IPS DF 4.7 (cell line): ENCODE data around the gene SLC6A11.

ENCODE experiments used
- DNase-seq: peaks from one replicate; pipeline ENCODE4 v3.0.0-alpha.2; 2013; ENCODE audit warnings: low spot score; ENCODE audit errors: extremely low read depth

SLC6A11 gene

DNA sequence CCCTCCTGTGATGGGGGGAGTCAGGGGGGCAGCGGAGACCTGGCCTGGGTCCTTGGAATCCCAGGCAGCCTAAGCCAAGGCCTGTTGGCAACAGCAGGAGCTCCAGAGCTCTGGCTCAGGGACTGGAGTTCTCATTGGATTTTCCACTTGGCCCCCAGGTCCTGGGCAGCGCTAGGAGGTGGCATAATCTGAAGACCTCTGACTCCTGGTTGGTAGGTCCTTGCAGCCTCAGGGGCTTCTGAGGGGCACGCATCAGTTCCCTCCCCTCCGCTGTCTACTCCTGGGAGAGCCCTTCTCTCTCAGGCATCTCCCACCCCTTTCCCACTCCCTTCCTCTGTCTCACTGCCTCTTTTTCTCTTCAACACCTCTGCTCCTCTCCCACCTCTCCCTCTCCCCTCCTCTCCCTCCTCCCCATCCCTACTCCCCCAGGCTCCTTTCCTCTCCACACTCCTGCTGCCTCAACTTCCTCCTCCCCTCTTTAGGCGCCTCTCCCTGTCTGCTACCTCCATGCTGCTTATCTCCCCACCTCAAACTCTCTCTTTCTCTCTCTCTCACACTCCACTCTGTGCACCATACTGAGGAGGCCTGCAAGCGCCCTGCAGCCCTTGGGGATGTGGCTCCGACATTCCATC lies 135.4 kb downstream of the SLC6A11 start:
- DNase-seq = no peak

DNA sequence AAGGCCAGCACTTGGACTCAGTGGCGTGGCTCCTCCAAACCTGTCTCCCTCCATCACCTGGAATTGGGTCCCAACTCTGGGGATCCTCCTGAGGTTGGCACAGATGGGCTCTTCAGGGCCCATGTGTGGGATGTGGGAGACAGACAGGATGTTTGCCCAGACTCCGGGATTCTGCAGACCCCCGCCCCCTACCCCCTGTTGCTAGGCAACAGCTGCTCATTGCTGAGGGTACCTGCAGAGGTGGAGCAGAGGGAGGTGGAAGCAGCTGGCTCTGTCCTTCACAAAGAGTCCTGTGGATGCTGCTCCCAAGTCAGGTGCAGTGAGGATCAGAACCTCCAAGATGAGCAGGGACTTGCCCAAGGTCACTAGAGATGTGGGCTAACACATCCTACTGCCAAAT lies 136.5 kb downstream of the SLC6A11 start:
- no peak for DNase-seq

DNA sequence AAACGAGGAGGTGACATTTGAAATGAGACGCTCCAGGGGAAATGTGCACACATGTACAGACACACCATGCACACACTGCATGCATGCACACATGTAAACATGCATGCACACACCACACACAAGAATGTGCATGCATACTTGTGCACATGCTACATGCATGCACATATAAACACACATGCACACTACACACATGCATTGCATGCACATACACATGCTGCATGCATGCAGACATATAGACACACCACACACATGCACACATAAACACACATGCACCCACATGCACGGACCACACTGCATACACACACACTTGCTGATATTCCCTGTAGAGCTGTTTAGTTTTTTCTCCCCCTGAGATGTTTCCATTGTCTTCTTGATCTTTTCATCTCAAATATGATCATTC lies 138.7 kb downstream of the SLC6A11 start:
- DNase-seq = no peak

DNA sequence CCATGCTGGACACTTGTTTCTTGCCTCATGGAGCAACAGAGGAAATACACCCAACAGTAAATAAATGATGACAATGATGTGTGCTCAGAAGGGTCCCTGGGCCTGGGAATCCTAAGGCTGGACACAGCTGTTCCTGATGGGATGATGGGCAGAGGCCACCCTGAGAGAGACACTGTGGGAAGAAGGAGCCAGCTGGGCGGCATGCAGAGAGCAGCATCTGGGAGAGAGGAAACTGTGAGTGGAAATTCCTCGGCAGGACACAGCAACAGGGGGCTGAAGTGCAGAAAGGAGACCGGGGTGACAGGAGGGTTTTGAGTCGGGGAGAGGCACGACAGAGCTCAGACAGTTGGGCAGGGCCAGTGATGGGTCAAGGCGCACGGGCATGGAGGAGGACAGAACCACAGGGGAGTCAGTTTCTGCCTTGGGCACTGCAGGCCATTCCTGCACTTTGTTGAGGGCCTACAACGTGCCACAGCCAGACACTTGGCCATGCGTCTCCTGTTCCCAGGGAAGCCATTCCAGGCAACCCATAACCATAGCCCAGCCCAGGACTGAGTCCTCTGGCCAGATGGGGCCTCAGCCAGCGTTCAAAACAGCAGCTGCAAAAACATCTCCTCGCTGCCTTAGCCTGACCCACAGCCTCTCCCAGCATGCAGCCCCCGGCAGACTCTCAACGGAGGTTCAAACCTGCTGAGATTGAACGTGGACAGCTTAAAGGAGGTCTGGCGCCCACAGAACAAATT lies 139.9 kb downstream of the SLC6A11 start:
- no peak for DNase-seq

DNA sequence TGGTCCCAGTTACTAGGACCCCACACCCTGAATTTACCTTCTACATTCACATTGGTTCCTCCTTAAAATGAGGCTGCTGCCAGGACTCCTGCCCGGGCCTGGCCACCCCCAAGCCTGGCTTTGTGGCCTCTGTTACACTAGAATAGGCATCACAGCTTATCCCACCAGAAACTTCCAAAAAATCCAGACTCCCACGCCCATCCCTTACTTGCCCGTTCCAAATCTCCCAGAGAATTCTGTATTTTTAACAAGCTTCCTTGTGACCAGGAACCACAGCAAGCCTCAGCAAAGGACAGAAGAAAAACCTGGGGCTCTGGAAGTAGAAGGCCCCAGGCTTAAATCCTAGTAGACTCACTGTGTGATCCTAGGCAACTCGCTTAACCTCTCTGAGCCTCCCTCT lies 140.5 kb downstream of the SLC6A11 start:
- DNase-seq = no peak

DNA sequence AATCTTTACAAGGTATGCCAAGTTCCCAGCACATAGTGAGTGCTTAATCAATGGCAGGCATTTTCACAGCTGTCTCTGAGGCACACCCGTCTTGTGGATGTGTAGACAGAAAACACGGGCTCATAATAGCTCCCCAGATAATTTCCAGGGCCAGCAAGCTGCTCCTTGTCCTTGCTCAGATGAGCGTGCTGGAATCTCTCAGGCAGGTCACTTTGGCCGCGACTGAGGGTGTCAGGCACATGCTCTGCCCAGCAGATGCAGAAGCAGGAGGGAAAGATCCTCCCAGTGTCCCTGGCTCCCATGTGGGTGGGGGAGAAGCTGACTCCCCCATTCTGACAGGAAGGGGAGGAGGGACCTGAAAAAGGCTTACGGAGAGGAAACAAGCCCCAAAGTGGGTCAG lies 141.0 kb downstream of the SLC6A11 start:
- no peak for DNase-seq

DNA sequence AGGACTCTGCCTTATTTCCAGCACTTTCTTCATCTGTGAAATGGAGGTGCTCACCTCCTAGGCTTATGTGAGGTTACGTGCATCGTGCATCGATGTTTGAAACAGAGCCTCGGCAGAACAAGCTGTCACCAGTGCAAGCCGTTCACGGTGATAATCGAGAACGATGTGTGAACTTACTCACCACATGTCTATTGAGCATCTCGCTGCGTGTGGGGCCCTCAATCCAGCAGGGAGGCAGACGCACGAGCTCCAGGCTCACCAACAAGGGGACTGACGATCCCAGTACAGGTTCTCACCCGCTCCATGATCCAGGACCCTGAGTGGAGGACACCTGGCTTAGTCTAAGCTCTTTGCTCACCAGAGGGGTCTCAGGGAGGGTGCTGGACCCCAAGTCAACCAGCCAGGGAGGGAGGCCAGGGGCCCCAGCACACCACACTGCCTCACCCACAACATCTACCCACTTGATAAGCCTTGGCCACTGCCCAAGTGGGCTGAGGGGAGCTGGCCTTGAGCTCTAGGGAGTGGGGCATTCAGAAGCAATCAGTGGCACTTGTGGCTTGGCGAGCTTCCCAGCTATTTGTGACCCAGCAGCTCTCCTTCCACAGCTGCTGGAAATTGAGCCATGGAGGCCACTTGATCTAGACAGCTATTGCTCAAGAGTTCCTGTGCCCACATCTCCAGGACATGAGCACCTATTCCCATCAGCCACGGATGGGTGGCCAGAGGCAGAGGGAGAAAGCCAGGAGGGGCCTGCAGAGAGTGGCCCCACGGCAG lies 142.1 kb downstream of the SLC6A11 start:
- no peak for DNase-seq

DNA sequence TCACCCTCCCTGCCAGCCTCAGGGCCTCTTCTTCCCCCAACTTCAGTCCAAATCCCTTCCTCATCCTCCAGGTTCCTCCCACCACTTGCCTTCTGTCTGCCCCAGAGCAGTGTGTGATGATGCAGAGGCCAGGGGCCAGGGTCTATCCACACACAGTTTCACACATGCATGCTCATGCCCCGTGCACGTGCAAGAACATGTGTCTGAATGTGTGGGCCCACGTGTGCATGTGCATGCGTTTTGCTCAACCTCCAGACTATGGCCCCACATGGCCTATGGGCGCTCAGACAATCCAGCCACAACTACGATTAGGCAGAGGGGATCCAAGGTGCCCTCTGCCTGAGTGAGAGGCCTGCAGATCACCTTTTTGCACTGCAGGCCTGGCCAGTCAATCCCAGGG lies 144.2 kb downstream of the SLC6A11 start:
- no peak for DNase-seq

DNA sequence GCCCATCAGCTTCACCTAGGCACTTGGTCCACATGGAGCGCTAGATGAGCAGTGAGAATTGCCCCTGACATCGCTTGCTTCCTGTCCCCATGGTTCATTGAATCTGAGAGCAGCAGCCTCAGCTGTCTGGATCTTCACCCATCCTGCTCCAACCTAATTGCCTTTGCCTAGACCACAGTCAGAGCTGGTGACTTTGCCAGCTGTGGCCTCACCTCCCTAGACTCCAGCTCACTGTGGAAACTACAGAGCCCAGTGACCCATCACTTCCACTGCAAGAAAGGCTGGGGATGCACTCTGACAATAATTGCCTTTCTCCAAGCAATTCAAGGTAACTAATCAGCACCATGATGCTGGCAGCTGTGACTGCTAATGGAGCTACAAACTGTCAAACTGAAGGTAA lies 145.9 kb downstream of the SLC6A11 start:
- no peak for DNase-seq

DNA sequence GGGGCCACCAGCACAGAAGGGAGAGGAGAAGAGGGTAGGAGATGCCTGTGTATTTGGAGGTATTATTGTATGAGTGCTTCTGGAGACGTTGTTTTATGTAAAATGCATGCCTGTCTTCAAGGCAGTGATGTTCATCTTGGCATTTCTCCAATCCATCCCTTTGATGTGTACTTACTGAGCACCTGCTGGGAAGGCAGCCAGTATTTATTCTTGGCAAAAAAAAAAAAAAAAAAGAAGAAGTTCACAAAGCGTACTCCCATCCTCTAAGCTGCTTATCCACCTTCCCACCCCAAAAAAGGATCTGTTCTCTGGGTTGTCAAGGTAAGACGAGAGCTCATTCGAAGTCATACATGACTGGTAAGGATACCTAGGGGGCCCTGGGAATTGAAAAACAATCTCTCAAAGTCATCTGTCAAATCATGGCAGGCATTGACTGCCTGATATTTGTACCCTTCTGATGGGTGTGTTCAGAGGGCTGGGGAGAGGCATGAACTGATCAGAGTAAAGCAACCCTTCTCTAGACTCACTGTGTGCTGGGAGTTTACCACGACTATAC lies 146.5 kb downstream of the SLC6A11 start:
- DNase-seq = no peak

DNA sequence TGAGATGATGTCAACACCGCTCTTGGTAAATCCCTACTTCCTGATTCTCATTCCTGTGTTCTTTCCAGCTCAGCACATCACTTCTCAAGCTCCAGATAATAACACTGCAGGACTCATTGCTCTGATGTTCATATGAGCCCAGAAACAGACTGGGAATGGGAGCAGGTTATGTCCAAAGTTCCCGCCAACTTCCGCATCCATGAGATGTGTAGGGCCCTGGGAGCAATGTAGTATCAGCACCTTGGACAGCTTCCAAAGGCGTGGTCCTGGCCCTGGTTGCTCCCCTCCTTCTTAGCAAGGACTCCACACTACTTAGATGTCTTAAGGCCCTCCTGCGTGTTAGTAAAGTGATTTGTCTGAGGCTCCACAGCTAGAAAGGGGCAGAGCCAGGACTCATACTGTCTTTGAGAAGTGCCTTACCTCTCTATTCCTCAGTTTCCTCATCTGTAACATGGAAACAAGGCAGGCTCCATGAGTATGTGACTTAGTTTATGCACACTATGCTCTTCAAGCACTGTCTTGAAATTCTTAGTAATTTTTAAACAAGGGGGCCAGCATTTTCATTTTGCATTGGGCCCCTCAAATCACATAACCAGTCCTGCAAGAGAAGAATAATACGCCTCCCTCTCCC lies 148.6 kb downstream of the SLC6A11 start:
- no peak for DNase-seq

DNA sequence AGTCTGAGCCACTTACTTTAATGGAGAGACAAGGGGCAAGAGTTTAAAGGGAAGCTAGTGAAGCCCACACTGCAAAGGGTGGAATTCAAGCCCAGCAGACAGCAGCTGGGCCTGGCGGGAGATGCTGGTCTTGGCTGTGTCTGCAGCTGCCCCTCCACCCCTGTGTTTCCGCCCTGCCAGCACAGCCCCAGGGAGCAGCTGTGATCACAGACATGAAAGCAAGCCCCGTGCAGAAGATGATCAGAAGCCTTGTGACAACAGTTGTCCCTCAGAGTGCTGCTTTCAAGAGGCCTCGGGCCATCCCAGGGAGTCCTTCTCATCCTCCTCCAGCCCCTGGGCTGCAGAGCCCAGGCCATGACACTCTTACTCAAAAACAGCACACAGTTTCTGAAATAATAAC lies 152.4 kb downstream of the SLC6A11 start:
- DNase-seq = no peak

DNA sequence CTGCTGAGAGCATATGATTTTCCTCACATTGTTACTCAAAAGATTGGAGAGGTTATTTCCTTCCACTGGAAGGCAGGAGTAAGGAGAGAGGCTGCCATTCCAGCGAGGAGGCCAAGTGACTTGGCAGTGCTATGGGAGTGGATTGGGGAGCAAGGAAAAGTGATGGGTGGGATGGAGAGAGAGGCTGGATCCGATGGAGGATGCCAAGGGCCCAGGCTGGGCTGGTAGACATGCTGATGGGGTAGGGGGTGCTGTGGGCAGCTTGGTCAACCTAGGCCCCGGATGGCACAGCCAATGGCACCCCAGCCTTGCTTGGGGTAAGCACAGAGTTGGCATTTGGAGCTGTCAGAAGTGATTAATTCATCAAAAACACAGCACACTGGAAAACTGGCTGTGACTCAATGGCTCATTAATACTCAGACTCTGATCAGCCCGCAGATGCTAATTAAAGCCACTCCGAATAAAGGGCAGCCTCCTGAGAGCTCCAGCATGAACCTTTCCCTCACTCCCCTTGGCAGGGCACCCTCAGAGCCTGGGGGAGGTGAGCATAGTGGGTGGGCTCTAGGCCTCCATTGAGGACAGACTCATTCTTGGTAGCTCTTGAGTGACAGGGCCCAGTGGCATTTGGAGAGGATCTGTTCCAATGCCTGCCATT lies 154.4 kb downstream of the SLC6A11 start:
- no peak for DNase-seq

DNA sequence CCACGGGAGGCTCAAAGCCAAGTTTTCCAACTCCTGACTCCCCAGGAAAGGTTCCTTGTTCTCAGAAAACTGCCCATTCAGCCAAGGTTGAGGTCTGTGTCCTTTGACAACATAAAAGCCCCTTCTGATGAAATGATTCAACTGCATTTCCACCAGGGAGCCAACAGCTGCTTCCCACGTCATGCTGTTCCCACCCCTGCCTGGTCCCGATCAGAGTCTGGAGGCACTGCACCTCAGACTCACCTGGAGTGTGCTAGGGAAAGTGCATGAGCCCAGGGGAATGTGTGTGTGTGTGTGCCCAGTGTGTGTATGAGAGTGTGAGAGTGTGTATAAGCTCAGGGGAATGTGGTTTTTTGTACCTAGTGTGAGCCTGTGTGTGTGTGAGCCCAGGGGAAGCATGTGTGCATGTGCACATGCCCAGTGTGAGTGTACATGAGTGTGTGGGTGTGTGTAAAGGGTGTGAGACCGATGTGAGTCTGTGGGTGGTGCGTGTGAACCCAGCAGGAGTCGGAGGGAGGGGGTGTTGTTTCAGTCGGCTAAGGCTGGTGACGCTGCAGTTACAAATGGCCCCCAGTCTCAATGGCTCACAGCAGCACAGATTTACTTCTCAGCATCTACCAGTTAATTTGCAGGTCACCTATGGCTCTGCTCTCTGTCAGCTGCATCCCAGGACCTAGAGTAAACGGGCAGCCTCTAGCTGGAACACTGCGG lies 156.2 kb downstream of the SLC6A11 start:
- no peak for DNase-seq

DNA sequence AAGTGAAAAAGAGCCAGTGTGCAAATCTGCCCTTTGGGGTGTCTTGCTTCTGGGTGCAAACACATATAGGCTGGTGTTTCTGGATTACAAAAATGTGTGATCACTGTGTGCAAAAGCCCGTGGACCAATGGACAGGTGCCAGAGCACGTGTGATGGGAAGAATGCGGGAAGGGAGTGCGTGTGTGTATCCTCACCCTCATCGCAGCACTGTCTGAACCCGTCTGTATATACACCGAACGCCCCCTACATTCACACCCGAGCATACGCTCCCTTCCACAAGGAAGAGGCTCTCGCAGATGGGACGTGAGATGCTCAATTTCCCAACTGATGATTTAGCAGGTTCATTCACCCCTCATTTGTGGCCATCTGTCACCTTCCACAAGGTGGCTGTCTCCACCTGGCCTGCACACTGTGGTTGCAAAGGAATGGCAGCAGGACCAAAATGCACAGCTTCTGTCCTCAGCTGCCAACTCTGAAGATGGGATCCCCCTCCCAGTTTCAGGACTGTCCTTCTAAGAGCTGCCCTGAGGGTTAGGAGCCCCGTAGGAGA lies 157.1 kb downstream of the SLC6A11 start:
- DNase-seq = no peak

DNA sequence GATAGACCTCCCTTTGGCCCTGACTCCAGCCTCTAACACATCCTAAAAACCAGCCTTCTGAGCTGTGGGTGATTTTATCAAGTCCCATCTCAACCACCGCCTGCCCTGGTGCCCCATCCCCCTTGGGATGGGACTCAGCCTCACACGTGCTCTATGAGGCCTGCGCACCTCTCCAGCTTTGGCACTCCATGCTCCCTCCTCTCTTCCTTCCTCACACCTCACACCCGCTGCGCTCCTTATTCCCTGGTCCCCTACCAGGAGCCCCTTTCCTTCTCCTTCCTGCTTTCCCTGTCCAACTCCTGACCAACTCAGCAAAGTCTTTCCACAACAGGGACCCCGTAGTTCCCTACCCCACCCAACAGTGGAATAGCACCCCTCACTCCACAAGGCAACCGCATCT lies 158.1 kb downstream of the SLC6A11 start:
- no peak for DNase-seq

DNA sequence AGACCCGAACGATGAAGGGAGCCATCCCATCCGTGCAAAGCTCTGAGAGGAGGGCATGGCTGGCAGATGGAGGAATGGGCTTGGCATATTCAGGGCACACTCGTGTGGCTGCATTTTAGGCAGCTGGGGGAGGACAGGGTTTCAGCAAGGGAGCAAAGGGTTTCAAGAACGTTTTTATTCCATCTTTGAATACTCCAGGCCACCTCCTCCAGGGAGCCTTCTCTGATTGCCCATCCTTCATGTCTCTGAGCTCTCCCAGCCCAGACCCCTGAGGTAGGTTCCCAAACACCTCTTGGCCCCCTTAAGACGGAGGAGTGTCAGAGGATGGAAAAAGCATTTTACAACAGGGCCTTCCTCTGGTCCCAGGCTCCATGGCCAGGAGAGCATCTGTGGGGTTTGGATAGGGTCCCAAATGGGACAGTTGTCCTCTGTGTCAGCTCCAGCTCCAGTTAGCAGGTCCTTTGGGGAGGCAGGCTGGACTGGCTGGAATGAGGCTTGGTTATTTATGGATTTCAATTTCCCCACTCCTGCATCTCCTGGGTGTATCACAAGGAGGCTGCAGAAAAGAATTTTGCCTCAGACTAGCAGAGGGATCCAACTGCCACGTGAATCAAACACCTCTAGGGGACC lies 158.8 kb downstream of the SLC6A11 start:
- DNase-seq = no peak

DNA sequence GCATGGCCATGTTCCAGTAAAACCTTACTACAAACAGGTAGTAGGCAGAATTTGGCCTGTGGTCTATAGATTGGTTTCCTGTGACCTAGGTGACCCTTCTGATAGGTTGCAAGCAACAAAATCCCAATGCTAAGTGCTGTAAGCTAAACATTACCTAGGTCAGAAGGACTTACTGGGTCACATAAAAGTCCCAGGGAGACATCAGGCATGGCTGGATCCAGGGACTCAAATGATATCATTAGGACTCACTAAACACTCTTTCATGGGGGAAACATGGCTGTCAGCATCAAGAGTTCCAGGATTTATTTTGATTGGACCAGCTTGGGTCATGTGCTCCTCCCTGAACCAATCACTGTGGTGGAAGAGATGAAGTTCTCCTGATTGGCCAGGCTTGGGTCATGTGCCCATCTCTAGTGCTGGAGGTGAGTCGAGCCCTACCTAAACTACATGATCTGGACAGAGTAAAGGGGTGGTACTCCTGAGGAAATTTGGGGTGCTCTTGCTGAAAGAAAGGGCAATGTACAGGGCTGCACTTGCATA lies 159.7 kb downstream of the SLC6A11 start:
- no peak for DNase-seq

DNA sequence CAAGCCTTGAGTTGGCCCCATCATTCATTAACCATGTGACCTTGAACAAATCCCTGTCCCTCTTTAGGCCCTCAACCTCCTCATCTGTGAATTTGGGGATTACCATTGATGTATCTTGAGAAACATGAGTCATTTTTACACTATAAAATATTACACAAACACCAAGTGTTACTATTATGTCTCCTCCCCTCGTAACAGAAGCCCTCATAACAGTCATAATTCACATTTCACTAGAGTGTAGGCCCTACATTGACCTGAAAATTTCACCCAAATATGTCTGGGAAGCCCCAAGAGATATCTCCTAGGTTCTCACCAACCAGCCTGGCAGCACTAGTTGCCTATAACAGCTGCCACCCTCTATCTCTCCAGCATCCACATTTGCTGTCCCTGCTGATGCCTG lies 160.7 kb downstream of the SLC6A11 start:
- no peak for DNase-seq
